ENCODE results near the gene AOC3. TPM values are rescaled to one million over a fixed set of nuclear protein-coding genes. Genes with fewer than 3 reads are reported as not detected.
"Not testable (repeated sequence)": the region's sequence is repeated elsewhere in the genome, so short reads cannot be mapped to it uniquely, and the experiment has no call there.

AOC3 gene
- polyA plus RNA-seq, 2 of the 4 experiments (the other 2 are of a cell fraction) = 0.79 to 1.4 TPM

DNA sequence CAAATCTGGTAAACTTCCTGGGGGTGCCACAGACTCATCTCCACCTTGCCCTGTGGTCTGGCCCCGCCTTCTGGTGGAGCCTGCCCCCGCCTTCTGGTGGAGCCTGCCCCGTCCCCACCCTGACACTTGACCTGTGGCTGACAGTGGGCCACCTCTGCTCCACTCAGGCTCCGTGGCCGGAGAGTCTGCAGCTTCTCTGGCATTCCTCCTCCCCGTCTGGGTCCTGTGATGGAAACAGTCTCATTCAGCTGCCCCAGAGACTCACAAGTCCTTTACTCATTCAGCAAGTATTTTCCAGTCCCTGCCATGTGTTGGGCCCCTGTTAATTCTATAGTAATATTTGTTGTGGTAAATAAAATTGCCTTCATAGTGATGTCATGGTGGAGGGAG is 28.6 kb downstream of the AOC3 start (continued):
- TF ChIP-seq EHMT2 (IDR thresholded peaks at IDR 0.05; ENCODE audit: low read depth) = no peak

DNA sequence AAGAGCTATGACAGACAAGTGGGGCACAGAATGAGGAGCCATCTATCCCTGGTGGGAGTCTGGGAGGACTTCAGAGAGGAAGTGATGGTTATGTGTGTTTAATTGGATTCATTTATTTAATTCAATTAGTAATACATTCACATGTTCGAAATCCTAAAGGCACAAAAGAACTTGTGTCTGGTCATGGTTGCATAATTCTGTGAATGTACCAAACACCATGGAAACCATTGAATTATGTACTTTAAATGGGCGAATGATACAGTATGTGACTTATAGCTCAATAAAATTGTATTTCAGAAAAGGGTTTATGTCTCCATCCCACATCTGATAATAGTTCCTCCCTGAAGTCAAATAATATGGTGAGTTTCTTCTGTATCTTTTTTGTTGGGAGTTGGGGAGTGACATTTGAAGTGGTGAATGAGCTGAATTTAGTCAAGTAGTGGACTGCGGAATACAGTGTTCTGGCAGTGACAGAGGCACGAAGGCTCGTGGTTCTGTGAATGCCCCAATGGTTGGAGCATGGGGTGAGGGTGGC is 29.8 kb downstream of the AOC3 start:
- 67% methylated on average over 5 of the region's 5 CpGs for WGBS (ENCODE audit: missing lambda C conversion rate)
- Histone ChIP-seq H3K27ac (no peak overlapping the region), H3K4me2 (no peak overlapping the region), H3K4me3 (no peak overlapping the region), H3K9me3 (no peaks in the 10 kb centered on the region), H3K4me1 (no peaks in the 10 kb centered on the region)
- TF ChIP-seq, protein P1, sequence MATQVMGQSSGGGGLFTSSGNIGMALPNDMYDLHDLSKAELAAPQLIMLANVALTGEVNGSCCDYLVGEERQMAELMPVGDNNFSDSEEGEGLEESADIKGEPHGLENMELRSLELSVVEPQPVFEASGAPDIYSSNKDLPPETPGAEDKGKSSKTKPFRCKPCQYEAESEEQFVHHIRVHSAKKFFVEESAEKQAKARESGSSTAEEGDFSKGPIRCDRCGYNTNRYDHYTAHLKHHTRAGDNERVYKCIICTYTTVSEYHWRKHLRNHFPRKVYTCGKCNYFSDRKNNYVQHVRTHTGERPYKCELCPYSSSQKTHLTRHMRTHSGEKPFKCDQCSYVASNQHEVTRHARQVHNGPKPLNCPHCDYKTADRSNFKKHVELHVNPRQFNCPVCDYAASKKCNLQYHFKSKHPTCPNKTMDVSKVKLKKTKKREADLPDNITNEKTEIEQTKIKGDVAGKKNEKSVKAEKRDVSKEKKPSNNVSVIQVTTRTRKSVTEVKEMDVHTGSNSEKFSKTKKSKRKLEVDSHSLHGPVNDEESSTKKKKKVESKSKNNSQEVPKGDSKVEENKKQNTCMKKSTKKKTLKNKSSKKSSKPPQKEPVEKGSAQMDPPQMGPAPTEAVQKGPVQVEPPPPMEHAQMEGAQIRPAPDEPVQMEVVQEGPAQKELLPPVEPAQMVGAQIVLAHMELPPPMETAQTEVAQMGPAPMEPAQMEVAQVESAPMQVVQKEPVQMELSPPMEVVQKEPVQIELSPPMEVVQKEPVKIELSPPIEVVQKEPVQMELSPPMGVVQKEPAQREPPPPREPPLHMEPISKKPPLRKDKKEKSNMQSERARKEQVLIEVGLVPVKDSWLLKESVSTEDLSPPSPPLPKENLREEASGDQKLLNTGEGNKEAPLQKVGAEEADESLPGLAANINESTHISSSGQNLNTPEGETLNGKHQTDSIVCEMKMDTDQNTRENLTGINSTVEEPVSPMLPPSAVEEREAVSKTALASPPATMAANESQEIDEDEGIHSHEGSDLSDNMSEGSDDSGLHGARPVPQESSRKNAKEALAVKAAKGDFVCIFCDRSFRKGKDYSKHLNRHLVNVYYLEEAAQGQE (IDR thresholded peaks at IDR 0.05) = no peak
- TF ChIP-seq MAFK (IDR thresholded peaks at IDR 0.05; ENCODE audit: partially characterized antibody) (no peak), NPAS2 (CRISPR knock-in tag; IDR thresholded peaks at IDR 0.05; ENCODE audit: borderline replicate concordance) (no peak), MYC (IDR thresholded peaks at IDR 0.05; ENCODE audit: borderline replicate concordance, low read length) (no peak), PHF8 (IDR thresholded peaks at IDR 0.05; ENCODE audit: borderline replicate concordance, low read depth) (no peak), CHD2 (IDR thresholded peaks at IDR 0.05; ENCODE audit: low read length, partially characterized antibody) (no peak), HOXB13 (CRISPR knock-in tag; IDR thresholded peaks at IDR 0.05; ENCODE audit: low read depth) (no peak), ZFP36 (IDR thresholded peaks at IDR 0.05; ENCODE audit: borderline replicate concordance, partially characterized antibody) (no peak), MAZ (IDR thresholded peaks at IDR 0.05; ENCODE audit: borderline replicate concordance, low read depth, low read length) (no peak), ZC3H11A (IDR thresholded peaks at IDR 0.05) (no peak), RNF2 (IDR thresholded peaks at IDR 0.05; ENCODE audit: borderline replicate concordance, low read depth) (no peak), KDM5A (IDR thresholded peaks at IDR 0.05) (no peak)
- TF ChIP-seq, protein P2, sequence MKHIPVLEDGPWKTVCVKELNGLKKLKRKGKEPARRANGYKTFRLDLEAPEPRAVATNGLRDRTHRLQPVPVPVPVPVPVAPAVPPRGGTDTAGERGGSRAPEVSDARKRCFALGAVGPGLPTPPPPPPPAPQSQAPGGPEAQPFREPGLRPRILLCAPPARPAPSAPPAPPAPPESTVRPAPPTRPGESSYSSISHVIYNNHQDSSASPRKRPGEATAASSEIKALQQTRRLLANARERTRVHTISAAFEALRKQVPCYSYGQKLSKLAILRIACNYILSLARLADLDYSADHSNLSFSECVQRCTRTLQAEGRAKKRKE (CRISPR knock-in tag; IDR thresholded peaks at IDR 0.05; ENCODE audit: low read depth) = no peak
- DNase-seq (ENCODE audit: low read depth in 1 of 2, low spot score in 1 of 2) = no peak
- ChIA-PET POLR2A (no interaction called here), CTCF (interaction anchor here (1.1 to 3.9 kb wide), 5 partner anchors 13 to 118 kb away, joined by 3 to 22 read pairs (median 5); partner anchors contain the start of gene AOC2)
- ATAC-seq = no peak
- no peak for FAIRE-seq

DNA sequence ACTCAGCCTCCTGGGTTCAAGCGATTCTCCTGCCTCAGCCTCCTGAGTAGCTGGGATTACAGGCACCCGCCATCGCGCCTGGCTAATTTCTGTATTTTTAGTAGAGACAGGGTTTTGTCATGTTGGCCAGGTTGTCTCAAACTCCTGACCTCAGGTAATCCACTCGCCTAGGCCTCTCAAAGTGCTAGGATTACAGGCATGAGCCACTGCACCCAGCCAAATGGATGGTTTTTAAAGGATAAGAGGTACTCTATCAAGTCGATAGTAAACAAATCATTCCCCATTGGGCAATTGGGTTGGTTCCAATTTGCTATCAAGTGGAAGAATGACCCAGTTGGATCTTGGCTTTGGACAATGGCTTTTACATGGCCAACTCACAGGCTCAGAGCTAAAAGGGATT is 30.7 kb downstream of the AOC3 start:
- H3K4me3 ChIP-seq; FAIRE-seq; ATAC-seq; H3K27ac ChIP-seq; H3K4me2 ChIP-seq; DNase-seq (ENCODE audit: low read depth in 1 of 2, low spot score in 1 of 2); POLR2A ChIA-PET; H3K9me3 ChIP-seq; H3K4me1 ChIP-seq: not testable (repeated sequence)
- WGBS (ENCODE audit: missing lambda C conversion rate) = 80% methylated on average over 6 of the region's 6 CpGs
- CTCF ChIA-PET = interaction anchor here (0.6 to 3.5 kb wide), 5 partner anchors 8 to 642 kb away, joined by 3 to 18 read pairs (median 5); no protein-coding TSS in a partner anchor

DNA sequence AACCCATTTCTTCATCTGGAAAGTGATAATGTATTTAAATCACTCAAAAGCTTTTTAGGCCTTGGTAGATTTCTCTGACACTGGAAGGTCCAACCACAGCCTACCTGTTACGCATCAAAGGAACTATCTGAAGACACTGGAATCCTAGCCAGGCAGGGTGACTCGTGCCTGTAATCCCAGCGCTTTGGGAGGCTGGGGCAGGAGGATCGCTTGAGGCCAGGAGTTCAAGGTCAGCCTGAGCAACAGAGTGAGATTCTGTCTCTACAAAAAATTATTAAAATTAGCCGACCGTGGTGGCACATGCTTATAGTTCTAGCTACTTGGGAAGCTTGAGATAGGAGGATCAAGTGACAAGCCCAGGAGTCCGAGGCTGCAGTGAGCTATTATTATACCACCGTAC is 31.2 kb downstream of the AOC3 start:
- Histone ChIP-seq H3K4me3 (no peak overlapping the region), H3K27ac (no peak overlapping the region), H3K4me1 (peaks cover 6% of the 10 kb centered on the region; the same call in 2 of the 3 replicates), H3K4me2 (no peak overlapping the region), H3K9me3 (no peaks in the 10 kb centered on the region)
- DNase-seq (ENCODE audit: low read depth in 1 of 2, low spot score in 1 of 2) (no peak), ATAC-seq (no peak), FAIRE-seq (no peak)
- CTCF ChIA-PET = interaction anchor here (0.6 to 1.6 kb wide), 4 partner anchors 9 to 642 kb away, joined by 3 to 6 read pairs (median 4); no protein-coding TSS in a partner anchor
- POLR2A ChIA-PET = no interaction called here
- 79% methylated on average over 8 of the region's 8 CpGs for WGBS (ENCODE audit: missing lambda C conversion rate)
- TF ChIP-seq SMC3 (IDR thresholded peaks at IDR 0.05) (no peak), ESRRA (IDR thresholded peaks at IDR 0.05; ENCODE audit: borderline replicate concordance, low read length) (no peak), EHMT2 (IDR thresholded peaks at IDR 0.05; ENCODE audit: low read depth) (no peak), NFE2L2 (conservative IDR thresholded peaks at IDR 0.05; ENCODE audit: low read length) (no peak), HOXB13 (CRISPR knock-in tag; IDR thresholded peaks at IDR 0.05; ENCODE audit: low read depth) (no peak), HOXA7 (CRISPR knock-in tag; IDR thresholded peaks at IDR 0.05) (no peak), FOXS1 (CRISPR knock-in tag; IDR thresholded peaks at IDR 0.05) (no peak), EHF (CRISPR knock-in tag; IDR thresholded peaks at IDR 0.05) (no peak)
- TF ChIP-seq, protein P2 (CRISPR knock-in tag; IDR thresholded peaks at IDR 0.05; ENCODE audit: low read depth) = no peak
- TF ChIP-seq, protein P3, sequence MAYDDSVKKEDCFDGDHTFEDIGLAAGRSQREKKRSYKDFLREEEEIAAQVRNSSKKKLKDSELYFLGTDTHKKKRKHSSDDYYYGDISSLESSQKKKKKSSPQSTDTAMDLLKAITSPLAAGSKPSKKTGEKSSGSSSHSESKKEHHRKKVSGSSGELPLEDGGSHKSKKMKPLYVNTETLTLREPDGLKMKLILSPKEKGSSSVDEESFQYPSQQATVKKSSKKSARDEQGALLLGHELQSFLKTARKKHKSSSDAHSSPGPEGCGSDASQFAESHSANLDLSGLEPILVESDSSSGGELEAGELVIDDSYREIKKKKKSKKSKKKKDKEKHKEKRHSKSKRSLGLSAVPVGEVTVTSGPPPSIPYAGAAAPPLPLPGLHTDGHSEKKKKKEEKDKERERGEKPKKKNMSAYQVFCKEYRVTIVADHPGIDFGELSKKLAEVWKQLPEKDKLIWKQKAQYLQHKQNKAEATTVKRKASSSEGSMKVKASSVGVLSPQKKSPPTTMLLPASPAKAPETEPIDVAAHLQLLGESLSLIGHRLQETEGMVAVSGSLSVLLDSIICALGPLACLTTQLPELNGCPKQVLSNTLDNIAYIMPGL (CRISPR knock-in tag; IDR thresholded peaks at IDR 0.05; ENCODE audit: borderline replicate concordance) = no peak
- TF ChIP-seq, protein P4, sequence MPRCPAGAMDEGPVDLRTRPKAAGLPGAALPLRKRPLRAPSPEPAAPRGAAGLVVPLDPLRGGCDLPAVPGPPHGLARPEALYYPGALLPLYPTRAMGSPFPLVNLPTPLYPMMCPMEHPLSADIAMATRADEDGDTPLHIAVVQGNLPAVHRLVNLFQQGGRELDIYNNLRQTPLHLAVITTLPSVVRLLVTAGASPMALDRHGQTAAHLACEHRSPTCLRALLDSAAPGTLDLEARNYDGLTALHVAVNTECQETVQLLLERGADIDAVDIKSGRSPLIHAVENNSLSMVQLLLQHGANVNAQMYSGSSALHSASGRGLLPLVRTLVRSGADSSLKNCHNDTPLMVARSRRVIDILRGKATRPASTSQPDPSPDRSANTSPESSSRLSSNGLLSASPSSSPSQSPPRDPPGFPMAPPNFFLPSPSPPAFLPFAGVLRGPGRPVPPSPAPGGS (IDR thresholded peaks at IDR 0.05) = no peak
